NK-92 (cell line): ENCODE measurements around the gene NTSR1.

Source experiments
- DNase-seq: peaks from one replicate; lab custom pipeline; 2025; ENCODE audit not compliant: unreplicated experiment; lab: John Stamatoyannopoulos, UW

The NTSR1 gene

DNA sequence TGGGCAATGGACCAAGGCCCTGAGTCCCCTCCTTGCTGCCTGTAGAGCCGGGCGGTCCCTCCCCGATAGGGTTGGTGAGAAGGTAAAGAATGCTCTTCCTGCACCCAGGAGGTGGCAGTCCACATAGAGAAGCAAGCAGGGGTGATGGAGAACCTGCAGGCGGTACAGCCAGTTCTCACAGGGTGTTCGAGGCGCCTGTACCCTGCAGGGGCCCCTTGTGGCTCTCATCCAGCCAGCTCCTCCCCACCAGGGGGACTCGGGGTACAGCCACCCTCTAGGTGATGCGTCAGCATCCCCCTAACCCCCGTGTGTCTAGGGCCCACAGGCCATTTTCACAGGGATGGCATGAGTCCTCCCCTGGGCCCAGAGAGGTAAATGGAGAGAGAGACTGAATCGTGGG, 103.1 kb downstream of the NTSR1 start:
- DNase-seq: no peak
